GM19238 (cell line): Measurements from ENCODE around the gene SPRYD3.

Experiments
- DNase-seq: peaks from one replicate; pipeline ENCODE4 v3.0.0; 2011; ENCODE audit warnings: low spot score; ENCODE audit not compliant: insufficient read length

SPRYD3 gene

DNA sequence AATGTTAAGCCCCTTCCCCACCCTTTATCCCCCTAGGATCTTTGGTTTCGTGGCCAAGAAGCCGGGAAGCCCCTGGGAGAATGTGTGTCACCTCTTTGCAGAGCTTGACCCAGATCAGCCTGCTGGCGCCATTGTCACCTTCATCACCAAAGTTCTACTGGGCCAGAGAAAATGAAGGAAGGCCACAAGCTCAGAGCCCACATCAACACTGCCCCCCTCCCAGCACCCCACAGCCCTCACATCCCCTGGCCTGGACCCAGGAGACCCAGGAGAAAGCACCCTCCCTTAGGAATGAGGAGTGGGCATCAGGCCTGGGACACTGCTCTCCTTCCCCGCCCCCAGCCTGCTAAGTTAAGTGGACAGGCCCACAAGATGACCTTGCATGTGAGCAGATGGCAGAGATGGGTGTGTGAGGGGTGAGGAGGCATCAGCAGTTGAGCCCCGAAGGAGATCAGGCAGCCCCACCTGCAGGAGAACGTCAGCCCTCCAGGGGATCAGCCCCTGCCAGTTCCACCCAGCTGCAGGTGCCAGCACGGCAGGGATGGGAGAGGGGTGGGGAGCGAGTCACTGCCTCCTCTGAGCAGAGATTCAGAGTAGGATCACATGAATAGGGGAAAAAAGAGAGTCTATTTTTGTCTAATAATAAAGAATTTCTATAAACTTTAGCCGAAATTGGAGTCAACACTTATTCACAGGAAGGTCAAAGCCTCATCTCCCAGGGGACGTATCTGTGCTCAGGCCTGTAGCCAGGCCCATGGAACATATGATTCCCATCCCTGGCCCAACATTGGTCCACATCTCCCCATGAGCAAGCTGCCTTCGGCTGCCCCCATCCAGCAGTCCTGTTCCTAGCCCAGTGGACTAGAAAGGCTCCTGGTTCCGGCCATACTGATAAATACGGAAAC lies 15.2 kb downstream of the SPRYD3 start:
- DNase-seq, result no peak

DNA sequence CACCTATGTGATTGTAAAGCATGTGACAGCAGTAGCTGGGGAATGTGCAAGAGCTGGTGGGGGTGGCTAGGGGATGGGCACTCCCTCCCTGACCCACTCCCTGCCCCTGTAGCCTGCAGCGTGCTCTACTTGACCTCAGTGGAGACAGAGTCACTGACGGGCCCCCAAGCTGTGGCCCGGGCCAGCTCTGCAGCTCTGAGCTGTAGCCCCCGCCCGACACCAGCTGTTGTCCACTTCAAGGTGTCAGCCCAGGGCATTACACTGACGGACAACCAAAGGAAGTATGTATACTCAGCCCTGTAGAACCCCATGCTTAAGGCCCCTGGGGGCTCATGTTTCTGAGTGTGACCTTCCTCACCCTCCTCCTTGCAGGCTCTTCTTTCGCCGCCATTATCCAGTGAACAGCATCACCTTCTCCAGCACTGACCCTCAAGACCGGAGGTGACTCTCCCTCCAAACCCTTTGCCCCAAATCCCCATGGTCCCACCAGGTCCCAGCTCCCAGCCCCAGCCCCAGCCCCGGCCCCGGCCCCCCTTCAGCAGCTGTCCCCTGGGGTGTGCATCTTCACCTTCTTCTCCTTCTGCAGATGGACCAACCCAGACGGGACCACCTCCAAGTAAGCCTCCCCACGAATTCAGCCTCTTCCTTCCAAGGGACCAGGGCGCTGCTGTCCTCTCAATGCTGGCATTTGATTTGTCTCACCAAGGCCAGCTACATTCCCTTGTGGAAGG lies 16.0 kb downstream of the SPRYD3 start:
- no peak for DNase-seq

DNA sequence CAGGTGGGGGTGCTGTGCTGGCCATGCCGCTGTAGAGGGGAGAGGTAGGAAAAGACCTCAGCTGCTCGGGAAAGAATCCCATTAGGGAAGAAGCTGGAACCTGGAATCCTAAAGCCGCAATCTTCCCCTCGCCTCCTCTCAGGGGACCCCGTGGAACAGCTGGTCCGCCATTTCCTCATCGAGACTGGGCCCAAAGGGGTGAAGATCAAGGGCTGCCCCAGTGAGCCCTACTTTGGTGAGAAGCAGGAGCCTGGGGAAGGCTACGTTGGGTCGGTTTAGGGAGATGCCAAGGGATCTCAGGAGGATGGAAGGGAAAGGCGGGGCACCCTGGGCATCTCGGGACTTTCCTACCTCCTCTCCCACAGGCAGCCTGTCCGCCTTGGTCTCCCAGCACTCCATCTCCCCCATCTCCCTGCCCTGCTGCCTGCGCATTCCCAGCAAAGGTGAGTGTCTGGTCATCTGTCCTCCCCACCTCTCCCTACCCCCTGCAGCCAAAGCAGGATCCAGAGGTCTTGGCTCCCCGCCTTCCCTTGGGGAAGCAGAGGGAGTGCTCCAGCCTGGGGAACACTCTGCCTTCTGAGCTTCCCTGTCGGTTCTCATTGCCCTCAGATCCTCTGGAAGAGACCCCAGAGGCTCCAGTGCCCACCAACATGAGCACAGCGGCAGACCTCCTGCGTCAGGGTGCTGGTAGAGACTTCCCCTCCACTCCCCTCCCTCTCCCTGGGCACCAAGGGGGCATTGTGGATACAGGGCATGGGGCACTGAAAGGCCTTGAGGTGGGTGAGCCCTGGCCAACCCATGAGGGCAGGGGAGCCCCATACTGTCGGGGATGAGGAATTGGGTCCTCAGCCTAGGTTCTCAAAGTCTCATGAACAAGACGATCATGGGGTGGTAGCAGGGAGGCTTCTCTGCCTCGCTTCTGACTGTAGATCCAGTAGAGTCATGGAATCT lies 16.9 kb downstream of the SPRYD3 start:
- DNase-seq, result no peak

DNA sequence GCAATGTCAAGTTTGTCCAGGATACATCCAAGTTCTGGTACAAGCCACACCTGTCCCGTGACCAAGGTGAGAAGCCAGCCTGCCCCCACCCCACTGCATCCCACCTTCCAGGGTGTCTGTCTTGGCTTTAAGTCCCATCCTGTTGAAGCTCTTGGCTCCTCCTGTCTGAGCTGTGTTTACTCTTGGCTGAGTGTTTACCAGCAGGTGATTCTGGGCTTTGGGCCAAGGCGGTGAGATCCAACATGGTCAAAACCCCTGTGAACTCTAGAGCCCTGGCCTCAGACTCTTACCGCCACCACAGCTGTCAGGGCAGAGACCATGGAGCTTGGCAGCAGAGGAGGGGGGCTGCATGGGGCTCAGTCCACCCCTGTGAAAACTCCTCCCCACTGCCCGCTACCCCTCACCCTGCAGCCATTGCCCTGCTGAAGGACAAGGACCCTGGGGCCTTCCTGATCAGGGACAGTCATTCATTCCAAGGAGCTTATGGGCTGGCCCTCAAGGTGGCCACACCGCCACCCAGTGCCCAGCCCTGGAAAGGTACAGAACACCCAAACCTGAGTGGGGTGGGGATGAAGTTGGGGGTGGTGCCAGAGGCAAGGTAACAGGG lies 17.7 kb downstream of the SPRYD3 start:
- no peak for DNase-seq

DNA sequence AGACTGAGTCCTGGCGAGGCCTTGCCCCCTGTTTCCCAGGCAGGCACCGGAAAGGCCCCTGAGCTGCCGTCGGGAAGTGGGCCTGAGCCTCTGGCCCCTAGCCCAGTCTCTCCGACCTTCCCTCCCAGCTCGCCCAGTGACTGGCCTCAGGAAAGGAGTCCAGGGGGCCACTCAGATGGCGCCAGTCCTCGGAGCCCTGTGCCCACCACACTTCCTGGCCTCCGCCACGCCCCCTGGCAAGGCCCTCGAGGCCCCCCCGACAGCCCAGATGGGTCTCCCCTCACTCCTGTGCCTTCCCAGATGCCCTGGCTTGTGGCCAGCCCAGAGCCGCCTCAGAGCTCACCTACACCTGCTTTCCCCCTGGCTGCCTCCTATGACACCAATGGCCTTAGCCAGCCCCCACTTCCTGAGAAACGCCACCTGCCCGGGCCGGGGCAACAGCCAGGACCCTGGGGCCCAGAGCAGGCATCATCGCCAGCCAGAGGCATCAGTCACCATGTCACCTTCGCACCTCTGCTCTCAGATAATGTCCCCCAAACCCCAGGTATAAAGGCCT lies 18.4 kb downstream of the SPRYD3 start:
- DNase-seq, result no peak

DNA sequence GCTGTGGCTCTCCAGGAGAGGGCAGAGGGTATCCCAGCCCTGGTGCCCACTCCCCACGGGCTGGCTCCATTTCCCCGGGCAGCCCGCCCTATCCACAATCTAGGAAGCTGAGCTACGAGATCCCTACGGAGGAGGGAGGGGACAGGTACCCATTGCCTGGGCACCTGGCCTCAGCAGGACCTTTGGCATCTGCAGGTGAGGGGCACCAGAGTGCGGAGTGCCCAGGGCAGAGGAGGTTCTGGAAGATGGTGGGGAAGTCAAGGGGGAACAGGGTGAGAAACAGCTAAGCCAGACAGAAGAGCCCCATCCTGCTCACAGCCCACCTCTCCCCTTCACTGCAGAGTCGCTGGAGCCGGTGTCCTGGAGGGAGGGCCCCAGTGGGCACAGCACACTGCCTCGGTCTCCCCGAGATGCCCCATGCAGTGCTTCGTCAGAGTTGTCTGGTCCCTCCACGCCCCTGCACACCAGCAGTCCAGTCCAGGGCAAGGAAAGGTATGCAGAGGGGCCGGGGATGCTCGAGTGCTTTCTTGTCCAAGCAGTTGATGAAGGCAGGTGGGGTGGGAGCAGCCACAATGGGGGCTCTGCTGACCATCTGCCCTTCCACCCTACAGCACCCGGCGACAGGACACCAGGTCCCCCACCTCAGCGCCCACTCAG lies 19.0 kb downstream of the SPRYD3 start:
- no peak for DNase-seq

DNA sequence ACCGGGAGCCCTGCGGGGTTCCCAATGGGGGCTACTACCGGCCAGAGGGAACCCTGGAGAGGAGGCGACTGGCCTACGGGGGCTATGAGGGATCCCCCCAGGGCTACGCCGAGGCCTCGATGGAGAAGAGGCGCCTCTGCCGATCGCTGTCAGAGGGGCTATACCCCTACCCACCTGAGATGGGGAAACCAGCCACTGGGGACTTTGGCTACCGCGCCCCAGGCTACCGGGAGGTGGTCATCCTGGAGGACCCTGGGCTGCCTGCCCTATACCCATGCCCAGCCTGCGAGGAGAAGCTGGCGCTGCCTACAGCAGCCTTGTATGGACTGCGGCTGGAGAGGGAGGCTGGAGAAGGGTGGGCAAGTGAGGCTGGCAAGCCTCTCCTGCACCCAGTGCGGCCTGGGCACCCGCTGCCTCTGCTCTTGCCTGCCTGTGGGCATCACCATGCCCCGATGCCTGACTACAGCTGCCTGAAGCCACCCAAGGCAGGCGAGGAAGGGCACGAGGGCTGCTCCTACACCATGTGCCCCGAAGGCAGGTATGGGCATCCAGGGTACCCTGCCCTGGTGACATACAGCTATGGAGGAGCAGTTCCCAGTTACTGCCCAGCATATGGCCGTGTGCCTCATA lies 19.6 kb downstream of the SPRYD3 start:
- no peak for DNase-seq

DNA sequence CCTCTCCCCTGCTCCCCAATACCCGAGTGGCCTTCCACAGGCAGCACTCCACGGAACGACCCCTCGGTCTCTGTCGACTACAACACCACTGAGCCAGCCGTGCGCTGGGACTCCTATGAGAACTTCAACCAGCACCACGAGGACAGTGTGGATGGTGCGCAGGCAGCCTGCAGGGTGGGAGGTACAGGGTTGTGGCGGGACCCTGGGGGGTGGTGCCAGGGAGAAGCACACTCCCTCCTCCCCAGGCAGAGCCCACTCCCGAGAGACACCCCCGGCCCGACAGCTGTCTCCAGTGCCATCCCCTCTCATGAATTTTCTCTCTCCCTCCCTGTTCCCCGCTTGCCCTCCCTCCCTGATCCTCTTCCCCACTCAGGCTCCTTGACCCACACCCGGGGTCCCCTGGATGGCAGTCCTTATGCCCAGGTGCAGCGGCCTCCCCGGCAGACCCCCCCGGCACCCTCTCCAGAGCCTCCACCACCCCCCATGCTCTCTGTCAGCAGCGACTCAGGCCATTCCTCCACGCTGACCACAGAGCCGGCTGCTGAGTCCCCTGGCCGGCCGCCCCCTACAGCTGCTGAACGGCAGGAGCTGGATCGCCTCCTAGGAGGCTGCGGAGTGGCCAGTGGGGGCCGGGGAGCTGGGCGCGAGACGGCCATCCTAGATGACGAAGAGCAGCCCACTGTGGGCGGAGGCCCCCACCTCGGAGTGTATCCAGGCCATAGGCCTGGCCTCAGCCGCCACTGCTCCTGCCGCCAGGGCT lies 20.3 kb downstream of the SPRYD3 start:
- no peak for DNase-seq

DNA sequence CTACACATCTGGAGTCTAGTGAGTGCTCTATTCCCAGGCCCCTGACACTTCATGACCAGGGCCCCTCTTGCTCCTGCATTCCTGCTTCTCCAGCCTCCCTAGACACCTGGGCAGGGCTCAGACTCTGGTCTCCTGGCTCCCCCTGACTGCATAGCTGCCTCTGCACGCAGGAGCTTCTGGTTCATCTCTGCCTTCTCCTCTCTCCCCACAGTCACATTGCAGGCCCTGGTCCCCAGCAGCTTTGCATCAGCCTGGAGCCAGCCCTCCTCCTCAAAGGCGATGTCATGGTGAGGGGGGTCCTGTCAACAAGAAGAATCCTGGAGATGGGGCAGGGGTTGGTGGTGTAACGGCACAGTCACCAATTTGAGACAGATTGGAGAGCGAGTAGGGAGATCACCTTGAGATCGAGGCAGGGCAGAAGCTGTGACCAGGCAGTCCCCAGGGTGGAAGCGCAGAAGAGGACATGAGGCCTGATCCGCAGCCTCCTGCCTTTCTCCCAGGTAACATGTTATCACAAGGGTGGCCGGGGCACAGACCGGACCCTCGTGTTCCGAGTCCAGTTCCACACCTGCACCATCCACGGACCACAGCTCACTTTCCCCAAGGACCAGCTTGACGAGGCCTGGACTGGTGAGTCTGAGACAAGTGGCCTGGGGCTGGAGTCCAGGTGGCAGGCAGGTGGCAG lies 21.2 kb downstream of the SPRYD3 start:
- DNase-seq, result no peak

DNA sequence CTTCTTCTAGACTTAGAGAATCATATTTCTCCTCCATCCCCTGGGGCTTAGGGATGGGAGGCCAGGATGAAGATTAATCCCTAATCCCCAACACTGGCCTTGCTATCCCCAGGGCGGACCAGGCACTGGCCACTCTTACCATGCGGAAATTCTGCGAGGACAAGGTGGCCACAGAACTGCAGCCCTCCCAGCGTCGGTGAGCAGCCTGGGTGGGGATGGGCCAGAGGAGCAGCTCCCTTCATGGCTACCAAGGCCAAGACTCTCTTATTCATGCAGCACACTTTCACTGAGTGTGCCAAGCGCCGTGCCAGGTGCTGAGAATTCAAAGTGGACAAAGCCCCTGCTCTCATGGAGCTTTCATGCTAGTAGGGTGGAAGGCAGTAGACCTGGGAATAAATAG lies 22.3 kb downstream of the SPRYD3 start:
- no peak for DNase-seq

DNA sequence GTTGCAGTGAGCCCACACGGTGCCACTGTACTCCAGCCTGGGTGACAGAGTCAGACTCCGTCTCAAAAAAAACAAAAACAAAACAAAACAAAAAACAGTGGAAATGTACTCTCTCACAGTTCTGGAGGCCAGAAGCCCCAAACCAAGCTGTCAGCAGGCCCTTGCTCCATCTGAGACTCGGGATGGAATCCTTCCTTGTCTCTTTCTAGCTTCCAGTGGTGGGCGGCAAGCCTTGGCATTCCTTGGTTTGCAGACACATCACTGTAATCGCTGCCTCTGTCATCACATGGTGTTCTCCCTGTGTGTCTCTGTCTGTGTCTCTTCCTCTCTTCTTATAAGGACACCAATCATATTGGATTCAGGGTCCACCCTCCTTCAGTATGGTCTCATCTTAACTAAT lies 22.9 kb downstream of the SPRYD3 start:
- no peak for DNase-seq

DNA sequence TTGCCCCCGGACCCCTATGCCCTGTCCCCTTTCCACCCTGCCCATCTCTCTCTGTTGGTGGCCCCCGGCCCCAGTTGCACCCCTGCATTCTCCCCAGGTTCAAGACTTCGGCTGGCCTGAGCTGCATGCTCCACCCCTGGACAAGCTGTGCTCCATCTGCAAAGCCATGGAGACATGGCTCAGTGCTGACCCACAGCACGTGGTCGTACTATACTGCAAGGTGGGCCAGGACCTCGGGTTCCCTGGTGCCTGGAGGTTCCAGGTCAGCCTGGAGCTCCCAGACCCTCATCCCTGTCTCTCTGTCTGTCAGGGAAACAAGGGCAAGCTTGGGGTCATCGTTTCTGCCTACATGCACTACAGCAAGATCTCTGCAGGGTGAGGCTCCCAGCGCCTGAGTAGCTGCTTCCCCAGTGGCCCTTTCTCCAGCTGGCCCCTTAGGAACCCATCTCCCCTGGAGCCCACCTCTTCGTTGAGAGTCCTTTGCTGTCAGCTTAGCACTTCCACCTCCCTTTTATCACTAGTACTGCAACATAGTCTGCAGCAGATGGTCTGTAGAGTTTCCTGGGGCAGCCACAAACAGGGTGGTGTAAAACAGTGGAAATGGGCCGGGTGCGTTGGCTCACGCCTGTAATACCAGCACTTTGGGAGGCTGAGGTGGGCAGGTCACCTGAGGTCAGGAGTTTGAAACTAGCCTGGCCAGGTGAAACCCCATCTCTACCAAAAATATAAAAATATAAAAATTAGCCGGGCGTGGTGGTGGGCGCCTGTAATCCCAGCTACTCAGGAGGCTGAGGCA lies 23.5 kb downstream of the SPRYD3 start:
- no peak for DNase-seq

DNA sequence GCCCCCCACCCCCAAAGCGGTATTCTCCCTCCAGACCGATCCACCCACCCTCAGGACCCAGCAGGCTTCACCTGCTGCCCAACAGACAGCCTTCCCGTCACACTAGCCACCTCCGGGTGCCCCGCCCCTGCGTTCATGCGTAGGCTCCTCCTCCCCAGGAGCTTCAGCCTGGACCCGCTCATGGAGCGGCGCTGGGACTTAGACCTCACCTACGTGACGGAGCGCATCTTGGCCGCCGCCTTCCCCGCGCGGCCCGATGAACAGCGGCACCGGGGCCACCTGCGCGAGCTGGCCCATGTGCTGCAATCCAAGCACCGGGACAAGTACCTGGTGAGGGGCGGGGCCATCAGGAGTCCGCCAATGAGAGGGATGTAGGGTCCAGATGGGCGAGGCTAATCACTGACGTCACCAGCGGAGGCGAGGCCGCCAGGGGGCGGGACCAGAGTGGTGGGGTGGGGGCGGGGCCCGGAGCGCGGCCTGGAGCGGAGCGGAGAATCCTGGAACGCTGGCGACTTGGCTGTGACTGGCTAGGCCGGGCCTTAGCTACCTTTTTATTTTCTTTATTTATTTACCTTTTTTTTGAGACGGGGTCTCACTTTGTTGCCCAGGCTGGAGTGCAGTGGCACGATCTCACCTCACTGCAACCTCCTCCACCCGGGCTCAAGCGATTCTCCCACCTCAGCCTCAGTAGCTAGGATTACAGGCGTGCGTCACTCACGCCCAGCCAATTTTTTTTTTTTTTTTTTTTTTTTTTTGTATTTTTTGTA lies 24.9 kb downstream of the SPRYD3 start:
- peak; percentile 93 for DNase-seq

DNA sequence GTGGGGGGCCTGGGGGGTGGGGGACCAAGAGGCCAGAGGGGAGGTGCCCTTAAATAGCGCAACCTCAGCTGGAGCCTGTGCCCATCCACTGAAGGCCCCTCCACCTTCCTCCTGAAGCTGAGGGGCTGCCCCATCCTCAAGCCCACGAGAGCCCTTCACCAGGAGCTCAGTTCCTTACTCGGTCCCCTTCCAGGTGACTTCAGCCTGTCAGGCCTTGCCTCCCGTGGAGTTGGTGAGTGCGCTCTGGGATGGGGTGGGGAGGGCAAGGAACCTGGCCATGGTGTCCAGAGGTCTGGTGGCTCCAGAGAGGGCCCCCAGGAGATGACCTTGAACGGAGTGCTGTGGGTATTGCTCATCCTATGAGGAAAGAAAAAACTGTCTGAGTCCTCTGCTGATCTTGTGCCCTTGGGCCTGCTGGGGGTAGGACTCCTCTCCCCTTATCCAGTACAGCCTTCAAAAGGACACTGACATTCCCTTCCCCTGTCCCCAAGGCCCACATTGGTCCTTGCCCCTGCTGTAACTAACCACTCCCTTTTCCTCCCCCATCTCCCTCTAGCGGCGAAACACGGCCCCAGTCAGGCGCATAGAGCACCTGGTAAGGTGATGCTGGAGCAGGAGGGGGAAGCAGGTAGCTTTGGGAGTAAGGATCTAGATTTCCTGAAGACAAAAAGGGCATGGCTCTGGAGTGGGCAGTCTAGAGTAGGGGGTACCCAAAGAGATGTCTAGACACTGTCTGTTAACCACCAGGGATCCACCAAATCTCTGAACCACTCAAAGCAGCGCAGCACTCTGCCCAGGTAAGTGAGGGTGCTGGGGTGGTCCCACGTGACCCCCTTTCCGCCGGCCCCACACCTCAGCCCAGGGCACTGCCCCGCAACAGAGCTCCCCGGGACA lies 25.7 kb downstream of the SPRYD3 start:
- no peak for DNase-seq

DNA sequence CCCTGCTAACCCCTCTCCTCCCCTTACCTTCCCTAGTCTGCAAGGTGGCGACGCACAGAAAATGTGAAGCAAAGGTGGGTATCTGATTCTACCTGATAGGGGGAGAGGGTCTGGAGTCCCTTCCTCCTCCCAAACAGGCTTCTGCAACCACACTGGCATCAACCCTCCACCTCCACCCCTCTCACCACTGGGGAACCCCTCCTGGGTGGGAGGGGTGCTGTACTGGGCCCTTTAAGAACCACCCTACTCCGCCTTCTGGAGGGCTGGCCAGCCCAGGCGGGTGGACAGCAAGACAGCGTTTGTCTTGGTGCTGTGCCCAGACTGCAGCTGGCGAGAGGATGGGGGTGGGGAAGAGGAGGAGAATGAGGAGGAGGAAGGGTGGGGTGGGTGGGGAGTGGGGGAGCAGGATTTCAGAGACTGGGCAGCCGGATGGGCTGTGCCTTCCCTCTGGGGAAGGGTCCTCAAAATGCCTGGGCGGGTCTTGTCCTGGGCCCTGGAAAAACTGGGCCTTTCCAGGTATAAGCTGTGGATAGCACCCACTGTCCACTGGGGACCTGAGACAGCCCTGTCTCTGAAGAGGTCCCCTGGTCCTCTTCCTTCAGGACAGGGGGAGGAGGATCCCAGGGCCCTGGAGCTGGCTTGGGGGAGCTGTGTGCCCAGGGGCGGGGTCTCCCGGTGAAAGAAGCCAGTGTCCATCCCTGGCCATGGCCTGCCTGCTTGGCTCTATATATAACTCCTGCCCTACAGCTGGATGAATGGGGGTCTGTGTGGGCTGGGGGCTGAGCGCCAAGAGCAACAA lies 26.6 kb downstream of the SPRYD3 start:
- no peak for DNase-seq
